ENCODE measurements around the gene SC5D. TPM values are rescaled to one million over a fixed set of nuclear protein-coding genes. Genes with fewer than 3 reads are reported as not detected.

Gene SC5D
- total and polyA plus RNA-seq, 2 of the 4 experiments (the other 2 are of a cell fraction), result 21.3 to 21.7 TPM

- H2BK120ac ChIP-seq (ENCODE audit: low read depth, low read length), result no peak overlapping the region
- ChIA-PET CTCF (no interaction called here), POLR2A (ENCODE audit: unreplicated experiment) (no interaction called here)
- no peaks in the 10 kb centered on the region for H3K9me1 ChIP-seq (ENCODE audit: insufficient read depth, low read length)
- no peak overlapping the region for H3K4me2 ChIP-seq (ENCODE audit: low read depth, low read length)
- BruUV-seq (replicated peaks), result no TSS peak
- ATAC-seq (ENCODE audit: low read depth), result no peak
- no peak overlapping the region for H3K9ac ChIP-seq (ENCODE audit: low read depth, low read length)
- H3K4me3 ChIP-seq (ENCODE audit: insufficient read depth, low read depth, low read length), result no peak overlapping the region
- intact Hi-C loops (cut with micrococcal nuclease), result no loop called here
- no peaks in the 10 kb centered on the region for H3K4me1 ChIP-seq (ENCODE audit: control insufficient read depth, insufficient read depth, low read length)
- no peak overlapping the region for H3K14ac ChIP-seq (replicated peaks; ENCODE audit: low read depth, low read length)
- dilution Hi-C loops (cut with HindIII; ENCODE audit: low sequenced_read_pairs, unreplicated experiment), result no loop called here
- H3K4ac ChIP-seq (ENCODE audit: low read depth, low read length), result no peak overlapping the region
- no peak overlapping the region for H2AFZ ChIP-seq (replicated peaks; ENCODE audit: low read length, poor library complexity)
- H2BK5ac ChIP-seq (ENCODE audit: low read depth, low read length, poor library complexity, severe bottlenecking), result no peak overlapping the region
- no peak overlapping the region for H2BK15ac ChIP-seq (ENCODE audit: low read depth, low read length)
- H3K79me1 ChIP-seq (ENCODE audit: low read depth in 1 of 2, low read length in 2 of 2), result no peaks in the 10 kb centered on the region
- H3K9me3 ChIP-seq (ENCODE audit: control insufficient read depth, insufficient read depth, low read length), result no peaks in the 10 kb centered on the region
- H3K27ac ChIP-seq (ENCODE audit: insufficient read depth, low read length), result no peak overlapping the region
- H4K20me1 ChIP-seq (ENCODE audit: insufficient read depth, low read length), result no peaks in the 10 kb centered on the region
- no peak overlapping the region for H2BK20ac ChIP-seq (ENCODE audit: low read depth, low read length)
- in situ Hi-C loops (cut with MboI; ENCODE audit: low sequenced_read_pairs), result no loop called here
- no peak overlapping the region for H4K8ac ChIP-seq (ENCODE audit: low read depth in 2 of 2, low read length in 2 of 2)
- no peak overlapping the region for H4K91ac ChIP-seq (ENCODE audit: insufficient read depth, low read depth, low read length)
- no peak overlapping the region for H3K18ac ChIP-seq (ENCODE audit: low read depth, low read length)
- H4K5ac ChIP-seq (ENCODE audit: low read depth, low read length), result no peak overlapping the region
- H2AK9ac ChIP-seq (replicated peaks; ENCODE audit: low read depth, low read length, poor library complexity), result no peak overlapping the region
- no peak overlapping the region for H2AK5ac ChIP-seq (ENCODE audit: low read depth, low read length)
- H3K27me3 ChIP-seq (ENCODE audit: control insufficient read depth, insufficient read depth, low read length), result peaks cover 3% of the 10 kb centered on the region; the same call in 1 of the 2 replicates
- no peak for DNase-seq
- H3K36me3 ChIP-seq (ENCODE audit: control insufficient read depth, insufficient read depth, low read length), result no peaks in the 10 kb centered on the region
- H3K56ac ChIP-seq (ENCODE audit: extremely low read depth, insufficient read depth, low read length), result no peak overlapping the region
- TF ChIP-seq CHD1 (IDR thresholded peaks at IDR 0.05; ENCODE audit: low read depth, low read length) (no peak), RFX5 (IDR thresholded peaks at IDR 0.05; ENCODE audit: low read depth, low read length) (no peak)
- no peak overlapping the region for H3K23ac ChIP-seq (ENCODE audit: low read depth, low read length)
Observed at GRCh38 chr11:121257289-121257688, 35.3 kb upstream of the SC5D start.
